Body of pancreas (tissue), 4 donors: ENCODE data around the gene ALDH3A1.

Source experiments
- CTCF ChIP-seq, 7 experiments: fragments of 450-650 bp in 4 of 7; fragments of 200-600 bp in 3 of 7; sonication (generic) in 3 of 7; IDR thresholded peaks; one replicate each; pipeline ENCODE4 v1.5.1; 2016 to 2019; ENCODE audit warnings: antibody characterized with exemption in 7 of 7
- POLR2A ChIP-seq, 3 donors: fragments of 450-650 bp; IDR thresholded peaks; one replicate each; pipeline ENCODE4 v1.6.1; 2016; ENCODE audit warnings: antibody characterized with exemption in 3 of 3, mild to moderate bottlenecking in 2 of 3

GRCh38 chr17:19796457-19796856, 48.4 kb upstream of the ALDH3A1 start:
- TF ChIP-seq CTCF (IDR thresholded peaks at IDR 0.05) (no peak), POLR2A (IDR thresholded peaks at IDR 0.05) (no peak)
